ENCODE results near the gene SMOC2. TPM values are rescaled to one million over a fixed set of nuclear protein-coding genes. Genes with fewer than 3 reads are reported as not detected.

The SMOC2 gene
- total and polyA plus RNA-seq, 7 donors: 12.3 to 90.3 (median 22.8) TPM

DNA sequence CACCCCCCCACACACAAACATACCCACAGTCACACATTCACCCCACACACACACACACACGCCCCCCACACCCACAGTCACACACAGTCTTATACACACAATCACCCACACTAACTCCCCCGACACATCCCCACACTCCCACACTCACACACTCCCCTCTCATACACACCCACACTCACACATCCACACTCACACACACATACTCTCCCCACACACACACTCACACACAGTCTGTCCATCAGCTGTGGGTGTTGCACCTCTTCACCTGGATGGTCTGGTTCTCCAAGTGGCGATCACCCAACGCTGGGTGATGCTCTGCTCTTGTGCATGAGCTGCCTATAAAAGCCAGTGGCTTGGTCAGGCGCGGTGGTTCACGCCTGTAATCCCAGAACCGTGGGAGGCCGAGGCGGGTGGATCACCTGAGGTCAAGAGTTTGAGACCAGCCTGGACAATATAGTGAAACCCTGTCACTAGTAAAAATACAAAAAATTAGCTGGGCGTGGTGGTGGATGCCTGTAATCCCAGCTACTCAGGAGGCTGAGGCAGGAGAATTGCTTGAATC lies 158.9 kb downstream of the SMOC2 start:
- Histone ChIP-seq H3K4me3 (no peak overlapping the region), H3K27me3 (ENCODE audit: insufficient read depth in 3 of 3, low read length in 2 of 3) (peaks cover 0 to 39% (median 17%) of the 10 kb centered on the region in 3 donors)
- WGBS, 3 donors: 95 to 96% (median 96%) methylated on average over 11 of the region's 11 CpGs

DNA sequence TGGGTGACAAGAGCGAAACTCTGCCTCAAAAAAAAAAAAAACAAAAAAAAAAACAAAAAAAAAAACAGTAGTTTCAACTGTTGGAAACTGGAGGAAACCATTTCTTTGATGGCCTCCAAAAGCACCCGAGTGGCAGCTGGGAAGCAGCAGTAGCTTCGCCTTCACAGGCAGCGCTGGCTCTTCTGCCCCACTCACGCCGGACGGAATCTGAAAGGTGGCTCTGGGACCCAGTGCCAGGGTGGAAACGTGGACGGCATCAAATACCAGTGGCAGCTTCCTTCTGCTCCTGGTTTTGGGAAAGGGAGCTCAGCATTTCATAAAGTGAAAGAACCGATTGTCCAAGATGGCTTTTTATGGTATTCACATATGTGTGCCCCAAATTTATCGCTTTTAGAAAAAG lies 159.4 kb downstream of the SMOC2 start:
- Histone ChIP-seq H3K9me3 (no peaks in the 10 kb centered on the region), H3K36me3 (ENCODE audit: insufficient read depth in 1 of 2, low read depth in 1 of 2) (no peaks in the 10 kb centered on the region), H3K27me3 (ENCODE audit: insufficient read depth in 3 of 3, low read length in 2 of 3) (peaks cover 0 to 41% (median 15%) of the 10 kb centered on the region in 3 donors), H3K27ac (no peak overlapping the region), H3K4me1 (no peaks in the 10 kb centered on the region), H3K4me3 (no peak overlapping the region)
- ATAC-seq (no peak), DNase-seq (no peak)
- intact Hi-C loops (cut with DNase I): no loop called here
- TF ChIP-seq, protein P1, sequence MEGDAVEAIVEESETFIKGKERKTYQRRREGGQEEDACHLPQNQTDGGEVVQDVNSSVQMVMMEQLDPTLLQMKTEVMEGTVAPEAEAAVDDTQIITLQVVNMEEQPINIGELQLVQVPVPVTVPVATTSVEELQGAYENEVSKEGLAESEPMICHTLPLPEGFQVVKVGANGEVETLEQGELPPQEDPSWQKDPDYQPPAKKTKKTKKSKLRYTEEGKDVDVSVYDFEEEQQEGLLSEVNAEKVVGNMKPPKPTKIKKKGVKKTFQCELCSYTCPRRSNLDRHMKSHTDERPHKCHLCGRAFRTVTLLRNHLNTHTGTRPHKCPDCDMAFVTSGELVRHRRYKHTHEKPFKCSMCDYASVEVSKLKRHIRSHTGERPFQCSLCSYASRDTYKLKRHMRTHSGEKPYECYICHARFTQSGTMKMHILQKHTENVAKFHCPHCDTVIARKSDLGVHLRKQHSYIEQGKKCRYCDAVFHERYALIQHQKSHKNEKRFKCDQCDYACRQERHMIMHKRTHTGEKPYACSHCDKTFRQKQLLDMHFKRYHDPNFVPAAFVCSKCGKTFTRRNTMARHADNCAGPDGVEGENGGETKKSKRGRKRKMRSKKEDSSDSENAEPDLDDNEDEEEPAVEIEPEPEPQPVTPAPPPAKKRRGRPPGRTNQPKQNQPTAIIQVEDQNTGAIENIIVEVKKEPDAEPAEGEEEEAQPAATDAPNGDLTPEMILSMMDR (IDR thresholded peaks at IDR 0.05): no peak
- 89 to 95% (median 91%) methylated on average over 11 of the region's 11 CpGs for WGBS, 3 donors

More for the DNA sequence above, 158.9 kb downstream of the SMOC2 start:
- Histone ChIP-seq H3K9me3 (no peaks in the 10 kb centered on the region), H3K36me3 (ENCODE audit: insufficient read depth in 1 of 2, low read depth in 1 of 2) (no peaks in the 10 kb centered on the region), H3K27ac (no peak overlapping the region), H3K4me1 (no peaks in the 10 kb centered on the region)
- DNase-seq (no peak), ATAC-seq (no peak)
- intact Hi-C loops (cut with DNase I): no loop called here
- TF ChIP-seq, protein P1 (IDR thresholded peaks at IDR 0.05): no peak

DNA sequence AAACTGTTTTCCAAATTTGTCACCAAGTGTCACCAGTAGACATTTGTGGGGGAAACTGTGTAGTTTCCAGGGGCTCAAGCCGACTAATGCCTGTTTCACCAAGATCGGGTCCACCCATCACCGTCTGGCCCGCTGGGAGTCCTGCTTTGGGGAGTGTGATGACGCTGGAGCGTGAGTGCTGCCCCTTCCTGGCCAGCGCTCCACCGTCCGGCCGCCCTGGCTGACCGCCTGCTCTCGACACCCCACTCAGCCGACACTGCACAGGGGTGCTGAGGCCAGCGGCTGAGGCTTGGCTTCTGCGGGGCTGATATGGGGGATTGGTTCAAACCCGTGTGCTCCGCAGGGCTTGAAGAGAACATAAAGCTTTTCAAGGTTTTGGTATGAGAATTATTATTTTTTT lies 160.1 kb downstream of the SMOC2 start:
- Histone ChIP-seq H3K36me3 (ENCODE audit: insufficient read depth in 1 of 2, low read depth in 1 of 2) (no peaks in the 10 kb centered on the region), H3K27me3 (ENCODE audit: insufficient read depth in 3 of 3, low read length in 2 of 3) (peaks cover 0 to 41% (median 18%) of the 10 kb centered on the region in 3 donors), H3K4me3 (no peak overlapping the region), H3K27ac (no peak overlapping the region), H3K4me1 (no peaks in the 10 kb centered on the region), H3K9me3 (no peaks in the 10 kb centered on the region)
- intact Hi-C loops (cut with DNase I): no loop called here
- TF ChIP-seq, protein P1 (IDR thresholded peaks at IDR 0.05): no peak
- WGBS, 3 donors: 76 to 87% (median 84%) methylated on average over 17 of the region's 17 CpGs
- DNase-seq (no peak), ATAC-seq (no peak)

DNA sequence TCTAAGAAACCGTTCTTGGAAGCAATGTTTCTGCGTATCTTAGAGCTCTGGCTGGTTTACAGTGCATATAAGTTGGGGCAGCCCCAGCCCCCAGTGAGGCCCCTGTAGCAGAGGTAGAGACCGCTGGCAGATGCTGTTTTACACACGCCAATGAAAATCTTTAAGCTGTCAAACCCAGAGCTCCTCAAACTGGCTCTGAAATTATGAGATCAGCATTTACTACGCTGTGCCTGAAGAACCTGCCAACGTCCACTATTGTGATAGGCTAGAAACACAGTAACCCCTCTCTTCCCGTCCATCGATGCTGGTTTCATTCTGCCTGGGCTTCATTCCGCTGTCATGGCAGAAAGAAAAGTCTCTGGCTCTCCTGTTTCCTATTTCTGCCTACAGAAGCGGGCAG lies 160.6 kb downstream of the SMOC2 start:
- no peak overlapping the region for H3K4me3 ChIP-seq
- H3K36me3 ChIP-seq (ENCODE audit: insufficient read depth in 1 of 2, low read depth in 1 of 2): no peaks in the 10 kb centered on the region
- H3K27ac ChIP-seq: no peak overlapping the region
- 59 to 61% (median 59%) methylated on average over 10 of the region's 10 CpGs for WGBS, 3 donors
- peaks cover 0 to 41% (median 17%) of the 10 kb centered on the region in 3 donors for H3K27me3 ChIP-seq (ENCODE audit: insufficient read depth in 3 of 3, low read length in 2 of 3)
- no peaks in the 10 kb centered on the region for H3K4me1 ChIP-seq
- DNase-seq (no peak), ATAC-seq (no peak)
- H3K9me3 ChIP-seq: no peaks in the 10 kb centered on the region
- intact Hi-C loops (cut with DNase I): no loop called here
- TF ChIP-seq, protein P1 (IDR thresholded peaks at IDR 0.05): no peak

DNA sequence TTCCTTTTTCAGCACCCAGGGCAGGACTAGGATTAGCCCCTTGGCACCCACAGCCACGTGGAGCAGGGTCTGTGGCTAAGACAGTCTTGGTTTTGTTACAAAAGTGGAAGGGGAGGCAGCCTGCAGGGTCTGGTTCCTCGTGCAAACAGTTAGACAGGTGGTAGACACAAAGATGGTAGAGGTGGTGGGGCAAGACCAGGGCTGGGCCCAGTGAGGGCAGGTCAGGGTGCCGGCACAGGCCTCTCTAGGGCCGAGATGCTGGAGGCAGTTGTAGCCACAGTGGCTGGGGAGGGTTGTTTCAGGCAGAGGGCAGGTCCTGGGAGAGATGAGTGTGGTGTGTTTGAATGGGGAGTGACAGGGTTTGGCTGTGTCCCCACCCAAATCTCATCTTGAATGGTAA lies 161.6 kb downstream of the SMOC2 start:
- Histone ChIP-seq H3K36me3 (ENCODE audit: insufficient read depth in 1 of 2, low read depth in 1 of 2) (no peaks in the 10 kb centered on the region), H3K4me3 (no peak overlapping the region), H3K9me3 (no peaks in the 10 kb centered on the region), H3K27me3 (ENCODE audit: insufficient read depth in 3 of 3, low read length in 2 of 3) (peaks cover 0 to 36% (median 13%) of the 10 kb centered on the region in 3 donors), H3K4me1 (no peaks in the 10 kb centered on the region), H3K27ac (no peak overlapping the region)
- TF ChIP-seq, protein P1 (IDR thresholded peaks at IDR 0.05): no peak
- intact Hi-C loops (cut with DNase I): no loop called here
- DNase-seq (no peak), ATAC-seq (no peak)
- 70 to 81% (median 77%) methylated on average over 4 of the region's 4 CpGs for WGBS, 3 donors

All from psoas muscle (tissue), 8 donors.